ENCODE data around the gene EPC2.
A peak's percentile ranks its signal among the peaks of the same experiment; 100 is the strongest.
"Not testable (repeated sequence)": the region's sequence is repeated elsewhere in the genome, so short reads cannot be mapped to it uniquely, and the experiment has no call there.

The EPC2 gene

DNA sequence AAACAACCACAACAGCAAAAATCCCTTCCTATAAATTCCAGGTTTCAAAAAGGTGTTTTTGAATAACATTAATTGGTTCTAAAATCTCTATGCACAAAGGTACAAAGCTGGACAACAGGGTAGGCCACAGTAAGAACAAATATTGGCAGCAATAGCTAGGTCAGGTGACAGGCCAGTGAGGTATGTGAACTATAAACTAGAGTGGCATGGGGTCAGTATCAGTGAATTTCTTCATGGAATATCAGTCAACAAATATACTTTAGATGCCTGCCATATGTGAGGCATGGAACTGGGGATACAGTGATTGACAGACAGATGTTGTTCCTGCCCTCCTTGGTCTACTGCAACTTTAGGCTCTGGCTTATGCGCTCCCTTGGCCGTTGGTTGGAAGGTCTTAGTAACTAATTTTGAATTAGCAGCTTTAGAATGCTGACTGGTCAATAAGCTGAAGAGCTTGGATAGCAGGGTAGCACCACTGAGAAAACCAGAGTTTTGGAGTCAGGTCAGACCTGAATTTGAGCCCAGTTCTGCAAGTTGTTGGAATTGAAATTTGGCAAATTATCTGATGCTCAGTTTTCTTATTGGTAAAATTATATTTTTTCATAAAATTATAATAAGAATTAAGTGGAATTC, 2.3 kb upstream of the EPC2 start:
- DNase-seq = no peak

GRCh38 chr2:148642891-148643416, 1.6 kb upstream of the EPC2 start:
- no peak for DNase-seq

GRCh38 chr2:148643421-148643820, 1.1 kb upstream of the EPC2 start:
- no peak for DNase-seq

DNA sequence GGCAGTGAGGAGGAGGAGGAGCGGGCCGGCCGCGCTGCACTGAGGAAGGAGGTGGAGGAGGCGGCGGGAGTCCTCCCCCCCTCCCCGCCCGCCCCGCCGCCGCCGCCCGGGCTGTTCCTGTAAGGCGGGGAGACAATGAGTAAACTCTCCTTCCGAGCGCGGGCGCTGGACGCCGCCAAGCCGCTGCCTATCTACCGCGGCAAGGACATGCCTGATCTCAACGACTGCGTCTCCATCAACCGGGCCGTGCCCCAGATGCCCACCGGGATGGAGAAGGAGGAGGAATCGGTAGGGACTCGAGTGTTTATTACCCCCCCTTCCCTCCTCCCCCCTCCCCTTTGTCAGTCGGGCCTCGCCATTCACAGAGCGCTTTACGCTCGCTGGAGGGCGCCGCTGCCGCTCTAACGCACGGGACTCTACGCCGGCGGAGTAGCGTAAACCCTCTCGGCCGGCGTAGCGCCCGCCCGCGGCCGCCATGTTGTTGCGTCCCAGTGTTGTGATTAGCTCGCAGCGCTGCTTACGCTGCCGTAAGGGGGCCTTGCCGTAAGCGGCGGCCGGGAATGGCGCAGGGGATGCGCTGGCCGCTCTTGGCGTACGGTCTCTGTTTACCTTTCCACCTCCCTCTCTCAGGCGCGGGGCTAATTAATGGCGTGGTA, 460 bp downstream of the EPC2 start:
- DNase-seq = peak; percentile 74

DNA sequence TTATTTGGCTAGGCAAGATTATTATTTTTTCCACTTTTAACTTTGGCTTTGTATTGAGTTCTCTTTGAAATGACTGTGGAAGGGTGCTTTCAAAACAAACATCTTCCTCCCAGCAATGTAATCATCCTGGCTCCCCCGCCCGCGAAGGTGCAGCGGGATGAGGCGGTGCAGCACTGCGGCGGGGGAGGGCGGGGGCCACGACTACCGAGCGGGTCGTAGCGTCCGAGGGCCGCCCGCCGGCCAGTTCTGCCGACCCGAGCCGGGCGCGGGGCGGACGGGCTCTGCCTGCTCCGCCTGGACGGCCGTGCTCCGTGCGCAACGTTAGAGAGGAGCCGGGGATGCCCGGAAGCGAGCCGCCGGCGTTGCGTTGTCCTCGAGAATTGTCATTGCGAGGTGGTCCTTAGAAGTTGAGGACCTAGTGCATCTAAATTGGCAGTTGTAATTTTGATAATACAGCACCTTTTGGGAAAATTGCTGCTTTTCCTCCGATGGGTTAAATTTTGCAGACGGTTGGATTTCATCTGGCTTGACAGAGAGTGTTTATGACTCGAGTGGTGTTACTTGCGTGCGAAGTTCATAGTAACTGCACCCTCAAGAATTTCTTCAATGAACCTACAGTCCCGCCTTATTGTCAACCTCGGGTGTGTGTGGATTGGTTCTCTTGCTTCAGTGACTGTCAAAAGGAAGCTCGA, 1.1 kb downstream of the EPC2 start:
- peak; percentile 36 for DNase-seq

- DNase-seq = no peak
These were observed 1.6 kb downstream of the EPC2 start for GRCh38 chr2:148646231-148646559.

DNA sequence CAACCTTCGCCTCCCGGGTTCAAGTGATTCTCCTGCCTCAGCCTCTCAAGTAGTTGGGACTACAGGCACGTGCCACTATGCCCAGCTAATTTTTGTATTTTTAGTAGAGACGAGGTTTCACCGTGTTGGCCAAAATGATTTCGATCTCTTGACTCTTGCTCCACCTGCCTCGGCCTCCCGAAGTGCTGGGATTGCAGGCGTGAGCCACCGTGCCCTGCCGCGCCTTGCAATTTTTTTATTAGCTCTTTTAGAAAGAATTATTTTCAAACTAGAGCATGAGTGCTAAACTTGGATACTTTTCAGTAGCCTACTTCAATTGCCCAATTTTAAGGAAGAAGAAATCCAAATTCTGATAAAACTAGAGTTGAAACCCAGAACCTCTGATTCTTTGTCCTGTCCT, 3.2 kb downstream of the EPC2 start:
- not testable (repeated sequence) for DNase-seq

DNA sequence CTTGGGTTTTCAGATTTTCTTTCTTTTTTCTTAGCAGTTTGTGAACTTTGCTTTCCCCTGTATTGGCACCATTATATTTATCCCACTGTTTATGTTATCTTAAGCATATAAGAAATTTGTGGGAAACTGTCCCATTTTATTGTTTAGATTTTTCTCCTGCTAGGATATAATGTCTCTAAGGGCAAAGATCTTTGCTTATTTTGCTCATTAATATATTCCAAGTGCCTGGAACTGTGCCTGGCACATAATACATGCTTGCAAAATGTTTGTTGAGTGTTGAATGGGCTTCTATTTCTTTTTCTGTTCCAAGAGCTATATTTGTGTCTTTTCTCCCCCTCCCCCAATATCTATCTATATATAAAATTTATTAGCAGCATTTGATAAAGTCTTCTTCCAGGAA, 5.4 kb downstream of the EPC2 start:
- DNase-seq = no peak

DNA sequence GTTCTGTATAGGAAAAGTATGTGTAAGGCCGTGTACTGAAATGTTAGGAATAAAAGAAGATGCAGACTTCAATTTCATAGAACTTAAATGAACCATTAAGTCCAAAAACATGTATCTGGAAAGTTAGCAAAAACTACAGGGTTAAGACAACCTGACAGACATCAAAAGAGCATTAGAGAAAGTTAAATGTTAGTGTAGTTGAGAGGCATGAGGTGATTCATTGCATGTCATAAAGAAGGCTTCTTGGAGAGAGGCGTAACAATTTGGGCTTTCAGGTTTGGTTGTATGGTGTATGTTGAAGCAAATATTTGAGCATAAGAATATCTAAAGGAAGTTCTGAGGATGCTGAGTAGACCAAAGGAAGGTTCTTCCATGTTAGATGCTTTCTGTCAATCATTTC, 6.3 kb downstream of the EPC2 start:
- DNase-seq = no peak

- DNase-seq = no peak
These were observed 7.4 kb downstream of the EPC2 start for GRCh38 chr2:148651972-148652371.

GRCh38 chr2:148653437-148653836, 8.9 kb downstream of the EPC2 start:
- no peak for DNase-seq

- DNase-seq = no peak
These were observed 9.9 kb downstream of the EPC2 start for GRCh38 chr2:148654435-148654834.

DNA sequence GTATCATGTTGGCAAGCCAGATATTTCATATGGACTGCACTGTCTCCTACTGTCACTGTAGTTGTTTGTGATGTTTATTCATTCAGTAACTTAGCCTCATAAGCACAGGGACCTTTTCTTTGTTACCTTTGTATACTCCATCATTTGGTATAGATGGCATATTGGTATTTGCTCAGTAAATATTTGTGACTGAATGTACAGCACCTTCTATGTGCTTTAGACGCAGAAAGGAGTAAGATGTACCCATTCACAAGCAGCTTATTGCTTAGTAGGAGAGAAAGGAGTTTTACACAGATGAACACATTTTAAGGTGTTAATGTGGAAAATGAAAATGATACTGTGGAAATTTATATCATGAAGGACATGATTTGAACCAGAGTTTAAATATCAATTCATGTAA, 12.0 kb downstream of the EPC2 start:
- DNase-seq = no peak

DNA sequence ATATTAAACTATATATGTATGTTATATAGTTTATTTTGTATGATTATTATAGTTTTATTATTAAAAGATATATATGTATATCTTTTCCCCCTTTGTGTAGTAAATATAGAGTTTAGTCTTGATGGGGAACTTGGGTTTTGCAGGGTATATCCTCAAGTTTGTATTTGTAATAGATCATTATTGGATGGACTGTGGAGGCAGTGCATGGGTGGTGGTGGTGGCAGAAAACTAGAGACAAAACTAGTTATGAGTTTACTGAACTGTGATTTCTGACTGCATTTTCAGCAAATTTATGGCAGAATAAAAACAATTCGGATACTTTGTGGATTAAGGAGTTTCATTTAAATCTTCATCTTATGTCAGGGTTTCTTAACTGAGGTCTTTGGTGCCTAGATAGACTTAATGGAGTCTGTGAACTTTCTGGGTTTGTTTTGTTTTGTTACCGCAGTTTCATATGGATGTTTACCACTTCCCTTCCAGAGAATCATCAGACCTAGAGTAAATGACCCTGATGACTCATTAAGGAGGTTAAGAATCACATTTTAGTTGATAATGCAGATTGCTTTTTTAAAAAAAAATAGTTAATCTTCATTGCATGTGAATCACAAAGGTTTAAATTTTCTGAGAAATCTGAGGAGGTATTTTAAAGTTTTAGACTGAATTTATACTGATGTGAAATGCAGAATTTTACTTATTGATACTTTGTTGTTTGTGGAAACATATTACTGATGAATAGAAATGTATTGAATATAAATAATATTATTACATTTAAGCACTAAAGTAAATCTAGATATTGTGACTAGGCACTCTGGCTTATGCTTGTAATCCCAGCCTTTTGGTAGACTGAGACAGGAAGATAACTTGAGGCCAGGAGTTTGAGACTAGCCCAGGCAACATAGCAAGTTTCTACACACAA, 14.5 kb downstream of the EPC2 start:
- no peak for DNase-seq

GRCh38 chr2:148660999-148661398, 16.4 kb downstream of the EPC2 start:
- DNase-seq = no peak

- not testable (repeated sequence) for DNase-seq
These were observed 17.8 kb downstream of the EPC2 start for GRCh38 chr2:148662332-148662731.

- no peak for DNase-seq
These were observed 19.7 kb downstream of the EPC2 start for GRCh38 chr2:148664229-148664628.

- no peak for DNase-seq
These were observed 22.0 kb downstream of the EPC2 start for GRCh38 chr2:148666555-148666954.

DNA sequence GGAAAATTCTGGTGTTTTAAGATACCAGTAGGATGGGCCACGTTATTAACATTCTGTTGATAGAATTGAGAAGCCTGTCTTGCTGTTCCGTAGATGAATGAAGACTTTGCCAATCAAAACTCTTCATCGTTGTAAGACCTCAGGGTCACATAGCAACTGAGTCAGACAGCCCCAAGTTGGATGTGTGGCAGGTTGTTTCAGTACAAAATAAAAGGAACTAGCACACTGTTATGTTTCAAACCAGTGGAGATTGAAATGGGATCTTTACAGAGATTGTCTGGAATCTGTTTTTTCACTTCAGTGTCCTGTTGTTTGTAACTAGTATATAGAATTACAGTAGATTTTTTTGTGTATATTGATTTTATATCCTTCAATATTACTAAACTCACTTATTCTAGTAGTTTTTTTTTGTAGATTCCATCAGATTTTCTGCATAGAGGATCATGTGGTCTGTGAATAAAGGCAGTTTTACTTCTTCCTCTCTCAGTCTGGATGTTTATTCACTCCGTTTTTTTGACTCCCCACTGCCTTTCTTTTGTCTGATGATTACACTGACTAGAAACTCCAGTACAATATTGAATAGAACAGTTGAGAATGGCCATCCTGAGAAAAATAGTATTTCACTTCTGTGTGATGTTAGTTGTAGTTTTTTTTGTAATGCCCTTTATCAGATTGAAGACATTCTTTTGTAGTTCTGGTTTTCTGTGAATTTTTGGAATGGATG, 22.7 kb downstream of the EPC2 start:
- DNase-seq = no peak

DNA sequence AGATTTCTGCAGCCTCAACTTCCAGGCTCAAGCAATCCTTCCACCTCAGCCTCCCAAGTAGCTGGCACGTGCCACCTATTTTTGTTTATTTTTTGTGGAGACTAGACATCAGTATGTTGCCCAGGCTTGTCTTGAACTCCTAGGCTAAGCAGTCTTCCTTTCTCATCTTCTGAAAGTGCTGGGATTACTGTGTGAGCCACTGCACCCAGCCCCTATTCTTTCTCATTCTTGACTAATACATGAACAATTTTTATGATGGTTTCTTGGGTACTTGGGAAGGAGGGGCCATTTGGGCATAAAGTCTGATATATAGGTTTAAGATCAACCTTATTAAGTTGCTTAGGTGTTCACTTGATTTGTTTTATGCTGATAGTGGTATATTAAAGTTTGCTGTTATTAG, 26.2 kb downstream of the EPC2 start:
- DNase-seq = no peak

DNA sequence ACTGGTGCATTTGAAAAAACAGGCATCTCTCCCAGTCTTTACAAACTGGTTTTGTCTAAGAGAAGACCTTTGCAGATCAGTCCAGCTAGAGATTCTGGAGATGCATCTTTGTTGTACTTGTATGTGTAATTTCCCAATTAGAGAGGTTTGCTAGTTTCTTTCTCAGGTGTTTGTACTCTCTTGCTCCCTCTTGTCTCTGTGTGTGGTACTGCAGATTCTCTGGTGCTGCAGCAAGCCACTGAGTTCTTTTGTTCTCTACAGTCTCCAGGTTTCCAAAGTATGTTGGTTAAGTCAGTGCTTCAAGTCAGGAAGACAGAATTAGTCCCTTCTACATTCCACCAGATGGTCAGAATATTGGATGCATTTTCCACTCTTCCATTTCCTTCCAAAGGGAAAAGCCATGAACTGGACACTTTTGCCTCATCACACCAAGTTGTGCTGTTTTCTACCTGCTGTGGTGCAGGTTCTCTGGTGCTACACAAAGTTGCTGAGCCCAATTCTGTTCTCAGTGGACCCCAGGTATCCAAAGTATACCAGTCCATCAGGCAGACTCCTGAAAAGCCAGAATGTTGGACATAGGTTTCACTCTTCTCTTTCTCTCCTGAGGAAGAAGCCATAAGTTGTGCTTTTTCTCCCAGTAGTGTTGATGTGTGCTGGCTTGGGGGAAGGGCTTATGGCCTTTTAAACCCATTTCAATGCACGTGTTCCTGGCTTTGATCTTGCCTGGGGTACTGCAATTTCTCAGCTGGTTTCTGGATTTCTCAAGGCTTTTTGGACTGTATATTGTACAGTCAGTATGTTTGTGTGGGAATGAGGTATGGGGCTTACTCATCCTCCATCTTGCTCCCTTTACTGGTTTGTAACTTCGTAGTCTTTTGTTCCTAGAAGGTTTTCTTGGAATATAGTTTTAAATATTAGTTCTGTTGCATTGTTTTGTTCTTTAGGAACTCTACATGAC, 29.8 kb downstream of the EPC2 start:
- no peak for DNase-seq

Measured in NCI-H1417 treated with DMSO at 0.1 percent for 48 hours (cell line).